Hepatic stellate cell (primary cell): ENCODE measurements around the gene DSTN.

Source experiments
- DNase-seq: peaks from one replicate; pipeline ENCODE4 v3.0.0; 2011; ENCODE audit warnings: low spot score

Gene DSTN

DNA sequence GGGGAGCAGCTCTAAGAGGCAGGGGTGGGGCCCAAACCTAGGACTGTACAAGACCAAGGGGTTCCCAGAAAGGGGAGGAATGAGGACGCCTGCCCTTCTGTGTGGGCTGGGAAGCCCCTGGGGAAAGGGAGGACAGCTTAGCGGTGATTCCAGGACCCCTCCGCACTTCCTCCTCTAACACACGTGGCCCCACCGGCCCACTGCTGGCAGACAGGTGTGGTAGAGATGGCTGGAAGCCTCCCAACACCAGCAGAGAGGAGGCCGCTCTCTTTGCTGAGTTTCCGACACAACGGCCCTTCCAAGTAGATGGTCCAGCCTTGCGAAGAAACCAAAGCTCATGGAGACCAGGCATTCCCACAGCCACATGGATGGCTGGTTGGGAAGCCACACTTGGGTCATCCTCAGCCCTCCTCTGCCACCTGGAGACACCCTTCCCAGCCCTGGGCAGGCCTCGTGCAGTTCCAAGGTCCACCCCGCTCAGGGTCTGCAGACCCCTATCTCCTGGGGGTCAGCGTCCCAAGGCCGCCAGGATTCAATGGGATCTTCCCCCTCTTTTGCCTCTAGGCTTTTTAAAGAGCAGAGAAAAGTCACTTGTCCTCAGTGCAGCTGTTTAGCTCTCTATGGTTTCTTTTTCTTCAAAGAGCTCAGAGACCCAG lies 68.2 kb downstream of the DSTN start:
- no peak for DNase-seq

GRCh38 chr20:17638835-17639407 lies 69.0 kb downstream of the DSTN start:
- DNase-seq, result no peak

DNA sequence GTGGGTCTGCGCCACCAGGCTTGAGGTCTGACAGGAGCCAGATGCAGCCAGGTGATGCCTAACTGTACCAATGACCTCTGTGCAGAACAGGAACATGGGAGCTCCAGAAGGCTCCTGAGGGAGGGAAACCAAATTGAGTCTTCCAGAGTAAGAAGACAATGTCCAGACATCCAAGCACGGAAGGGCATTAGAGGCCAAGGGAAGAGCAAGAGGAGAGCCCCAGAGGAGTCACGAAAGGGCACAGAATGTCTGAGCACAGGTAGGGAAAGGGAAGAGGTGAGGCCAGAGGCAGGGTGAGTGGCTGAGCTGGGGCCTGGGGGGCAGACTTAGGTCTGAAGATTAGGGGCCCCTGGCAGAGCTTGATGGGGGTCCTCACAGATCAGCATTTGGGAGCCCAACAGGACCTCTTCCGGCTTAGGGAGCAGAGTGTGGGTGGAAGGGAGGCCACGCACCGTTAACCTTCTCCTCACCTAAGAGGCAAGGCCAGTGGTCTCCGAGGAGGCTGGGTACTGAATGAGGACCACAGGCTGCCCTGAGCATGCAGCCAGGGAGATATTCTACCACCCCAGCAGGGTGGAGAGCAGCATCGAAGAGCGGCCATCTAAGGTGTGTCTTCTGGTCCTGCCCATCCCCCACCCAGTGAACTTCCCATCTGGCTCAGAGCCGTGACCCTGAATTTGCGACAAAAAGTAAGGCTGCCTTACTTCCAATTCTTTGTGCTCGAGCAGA lies 70.4 kb downstream of the DSTN start:
- DNase-seq, result no peak

- no peak for DNase-seq
These were observed 71.1 kb downstream of the DSTN start for GRCh38 chr20:17640875-17641378.

- DNase-seq, result no peak
These were observed 71.7 kb downstream of the DSTN start for GRCh38 chr20:17641520-17641964.

- DNase-seq, result no peak
These were observed 72.1 kb downstream of the DSTN start for GRCh38 chr20:17641993-17642392.

DNA sequence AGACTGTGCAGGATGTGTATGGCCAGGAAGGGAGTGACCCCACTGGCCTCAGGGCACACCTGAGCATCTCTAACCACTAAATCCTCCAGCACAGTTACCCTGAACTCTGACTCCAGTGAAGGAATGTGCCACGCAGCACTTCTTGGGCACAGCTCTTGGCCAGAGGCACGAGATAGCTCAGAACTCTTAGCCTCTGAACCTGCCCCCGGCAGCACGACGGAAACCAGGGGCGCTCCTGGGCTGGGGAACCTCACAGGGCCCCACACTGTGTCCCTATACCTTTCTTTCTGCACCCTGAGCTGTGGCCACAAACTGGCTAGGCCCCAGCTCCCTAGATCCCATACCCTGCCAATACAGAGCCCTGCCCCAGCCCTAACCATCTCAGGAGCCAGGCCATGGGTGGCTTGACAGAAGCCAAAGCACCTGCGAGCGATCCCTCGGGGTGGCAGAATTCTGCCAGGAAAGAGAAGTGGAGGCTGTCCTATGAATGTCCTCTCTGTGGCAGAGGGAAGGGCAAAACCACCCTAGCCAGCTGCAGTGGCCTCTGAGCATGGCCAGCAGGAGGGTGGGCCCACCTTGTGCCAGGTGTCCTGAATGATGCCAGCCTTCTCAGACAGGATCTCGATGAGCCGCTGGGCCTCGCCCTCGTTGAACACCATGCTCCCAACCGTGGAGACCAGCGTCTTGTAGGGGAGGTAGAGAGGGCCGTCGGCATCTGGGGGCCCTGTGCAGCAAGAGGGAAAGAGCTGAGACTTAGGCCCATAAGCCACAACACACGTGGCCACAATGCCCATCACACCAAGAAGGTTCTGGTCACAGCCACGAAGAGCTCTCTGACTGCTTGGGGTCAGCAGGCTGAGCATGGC lies 72.8 kb downstream of the DSTN start:
- DNase-seq, result no peak

DNA sequence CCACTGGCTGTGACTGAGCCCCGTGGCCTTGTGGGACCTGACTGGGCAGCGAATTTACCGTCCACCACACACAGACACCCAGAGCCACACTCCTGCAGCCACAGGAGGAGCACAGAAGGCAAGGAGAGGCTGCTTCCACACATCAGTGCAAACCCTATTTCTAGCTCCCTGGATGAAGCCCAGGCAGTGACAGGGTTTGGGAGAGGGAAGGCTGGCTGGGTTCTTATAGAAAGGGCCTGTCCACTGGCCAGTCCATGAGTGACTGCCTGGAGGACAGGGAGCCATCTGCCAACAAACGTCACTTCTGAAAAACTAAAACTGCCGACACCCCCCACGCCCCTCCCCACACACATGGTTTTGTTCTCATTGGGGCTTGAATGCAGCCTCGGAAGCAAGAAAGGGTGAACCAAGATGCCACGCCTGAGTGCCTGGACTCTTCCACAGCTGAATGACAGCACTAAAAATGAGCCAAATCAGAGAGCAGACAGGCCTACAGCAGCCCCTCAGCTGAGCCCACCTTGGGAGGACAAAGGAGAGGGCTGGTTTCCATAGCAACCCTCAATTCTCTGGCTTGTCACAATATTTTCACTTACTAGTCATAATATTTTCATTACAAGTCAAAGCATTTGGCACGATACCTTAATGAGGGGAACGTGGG lies 73.8 kb downstream of the DSTN start:
- no peak for DNase-seq

- no peak for DNase-seq
These were observed 74.6 kb downstream of the DSTN start for GRCh38 chr20:17644451-17644850.

GRCh38 chr20:17645010-17645409 lies 75.1 kb downstream of the DSTN start:
- no peak for DNase-seq

DNA sequence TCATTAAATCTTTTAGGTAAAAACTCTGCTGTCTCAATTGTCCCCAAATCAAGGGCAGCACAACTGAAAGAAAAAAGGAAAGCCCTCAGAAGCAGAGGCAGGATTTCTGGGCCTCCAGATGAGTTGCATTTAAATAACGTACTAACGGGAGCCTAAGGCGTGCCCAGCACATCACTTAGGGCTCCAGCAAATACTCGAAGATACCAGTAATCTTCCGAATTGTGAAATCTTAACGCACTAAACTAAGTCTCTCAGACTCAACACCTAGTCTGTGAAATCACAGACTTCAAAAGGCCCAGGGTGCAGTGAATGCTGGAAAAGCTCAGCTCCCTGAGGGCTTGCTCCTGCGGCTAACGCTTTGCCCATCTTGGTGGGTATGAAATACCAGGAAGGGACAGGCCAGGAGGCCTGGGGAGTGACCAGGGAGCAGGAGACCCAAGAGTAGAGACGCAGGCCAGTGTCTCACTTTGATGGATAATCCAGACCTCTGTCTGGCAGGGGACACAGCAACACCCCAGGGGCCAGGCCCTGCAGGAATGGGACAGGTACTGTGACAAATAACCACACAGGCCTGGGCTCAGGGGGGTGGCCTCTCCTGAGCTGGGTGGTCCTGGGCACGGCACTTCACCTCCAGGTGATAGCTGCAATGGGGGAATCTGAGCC lies 75.8 kb downstream of the DSTN start:
- no peak for DNase-seq

GRCh38 chr20:17646209-17646960 lies 76.5 kb downstream of the DSTN start:
- no peak for DNase-seq

DNA sequence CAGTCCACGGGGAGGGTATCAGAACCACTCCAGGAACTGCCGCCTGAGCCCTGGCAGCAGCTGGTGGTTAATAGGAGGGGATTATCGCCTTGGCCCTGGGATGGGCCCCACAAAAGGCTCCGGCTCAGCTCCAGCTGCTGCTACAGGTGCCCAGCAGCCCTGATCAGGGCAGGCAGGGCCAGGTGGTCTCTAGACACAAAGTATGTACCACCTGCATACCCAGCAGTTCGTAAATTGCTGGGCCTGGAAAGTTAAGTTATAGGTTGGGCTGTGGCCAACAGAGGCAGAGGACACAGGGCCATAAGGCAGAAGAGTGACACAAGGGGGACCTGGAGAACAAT lies 77.1 kb downstream of the DSTN start:
- no peak for DNase-seq

DNA sequence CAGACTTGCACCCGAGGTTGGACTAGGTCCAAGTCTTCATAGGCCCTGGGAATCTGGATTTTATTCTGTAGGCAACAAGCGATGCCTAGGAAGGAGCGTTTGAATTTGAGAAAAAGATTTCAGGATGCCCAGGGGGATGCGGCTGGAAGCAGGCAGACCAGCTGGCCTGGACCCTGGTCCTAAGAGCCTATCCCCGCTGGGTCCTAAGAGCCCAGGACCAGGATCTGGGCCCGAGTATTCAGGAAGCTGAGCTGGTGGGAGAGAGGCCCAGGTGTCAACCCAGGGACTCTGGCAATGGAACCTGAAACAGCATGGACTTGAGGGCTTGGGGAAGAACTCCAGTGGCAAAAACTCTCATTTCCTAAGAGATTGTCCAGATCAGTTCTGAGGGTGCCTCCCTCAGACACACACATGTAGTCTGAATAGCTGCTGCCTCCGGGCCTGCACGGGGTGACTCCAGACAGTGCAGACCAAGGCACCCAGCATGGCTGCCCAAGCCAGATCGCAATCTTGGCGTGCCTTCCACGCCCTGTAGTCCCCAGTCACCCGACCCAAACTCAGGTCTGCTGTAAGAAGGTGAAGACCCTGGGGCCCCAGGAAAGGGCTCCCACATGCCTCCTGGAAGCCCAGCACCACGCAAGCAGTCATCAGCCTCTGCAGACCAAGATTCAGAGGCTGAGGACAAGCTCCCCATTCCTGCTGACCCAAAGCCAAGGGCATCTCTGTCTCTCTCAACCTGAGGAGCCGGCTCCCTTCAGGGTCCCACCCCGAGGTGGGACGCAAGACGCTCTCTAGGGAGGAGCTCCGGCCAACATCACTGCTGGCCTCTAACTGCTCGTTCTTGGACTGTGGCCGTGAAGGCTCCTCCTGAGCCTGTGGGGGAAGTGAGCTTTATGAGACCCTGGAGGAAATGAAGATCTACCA lies 77.8 kb downstream of the DSTN start:
- DNase-seq, result no peak

- peak; percentile 54 for DNase-seq
These were observed 78.4 kb downstream of the DSTN start for GRCh38 chr20:17648315-17648646.

GRCh38 chr20:17648791-17649730 lies 79.2 kb downstream of the DSTN start:
- no peak for DNase-seq

DNA sequence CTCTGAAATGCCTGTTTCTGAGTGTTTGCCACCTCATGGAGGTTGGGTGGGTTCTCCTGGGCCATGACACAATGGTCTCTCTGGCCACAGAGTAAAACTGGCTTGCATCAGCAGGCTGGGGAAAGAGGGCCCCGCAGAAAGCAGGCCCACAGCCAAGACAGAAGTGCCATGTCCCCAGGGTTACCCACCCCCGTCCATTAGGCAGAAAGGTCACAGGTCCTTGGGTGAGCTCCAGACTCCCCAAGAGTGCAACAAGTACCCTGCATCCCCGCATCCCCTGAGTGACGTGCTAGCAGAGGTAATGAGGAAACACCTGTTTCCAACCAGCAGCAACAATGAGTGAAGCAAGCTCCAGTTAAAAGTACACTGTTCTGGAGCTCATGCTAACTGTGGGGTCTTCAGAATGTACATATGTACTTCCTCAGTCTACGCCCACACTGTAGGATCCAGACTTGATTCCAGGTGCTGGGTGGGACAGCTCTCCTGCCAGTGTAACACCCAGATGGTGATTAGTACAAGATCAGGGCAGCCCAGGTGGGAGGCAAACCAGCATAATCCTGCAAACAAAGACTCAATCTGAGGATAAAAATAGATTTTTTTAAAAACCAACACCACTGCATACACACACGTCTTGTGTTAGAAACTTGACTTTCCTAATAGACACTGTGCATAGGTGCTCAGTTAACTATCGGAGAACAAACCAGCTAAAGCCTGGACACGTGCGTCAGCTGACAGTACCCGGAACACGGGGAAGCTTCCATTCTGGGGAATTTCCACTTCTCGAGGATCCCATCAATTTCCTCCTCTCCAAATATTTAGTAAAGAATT lies 80.6 kb downstream of the DSTN start:
- DNase-seq, result no peak
